ENCODE data around the gene TCEA2. TPM values are rescaled to one million over a fixed set of nuclear protein-coding genes. Genes with fewer than 3 reads are reported as not detected.

TCEA2 gene
- total and polyA plus RNA-seq, 2 experiments from 2014 or later = 96.0 to 169 TPM

DNA sequence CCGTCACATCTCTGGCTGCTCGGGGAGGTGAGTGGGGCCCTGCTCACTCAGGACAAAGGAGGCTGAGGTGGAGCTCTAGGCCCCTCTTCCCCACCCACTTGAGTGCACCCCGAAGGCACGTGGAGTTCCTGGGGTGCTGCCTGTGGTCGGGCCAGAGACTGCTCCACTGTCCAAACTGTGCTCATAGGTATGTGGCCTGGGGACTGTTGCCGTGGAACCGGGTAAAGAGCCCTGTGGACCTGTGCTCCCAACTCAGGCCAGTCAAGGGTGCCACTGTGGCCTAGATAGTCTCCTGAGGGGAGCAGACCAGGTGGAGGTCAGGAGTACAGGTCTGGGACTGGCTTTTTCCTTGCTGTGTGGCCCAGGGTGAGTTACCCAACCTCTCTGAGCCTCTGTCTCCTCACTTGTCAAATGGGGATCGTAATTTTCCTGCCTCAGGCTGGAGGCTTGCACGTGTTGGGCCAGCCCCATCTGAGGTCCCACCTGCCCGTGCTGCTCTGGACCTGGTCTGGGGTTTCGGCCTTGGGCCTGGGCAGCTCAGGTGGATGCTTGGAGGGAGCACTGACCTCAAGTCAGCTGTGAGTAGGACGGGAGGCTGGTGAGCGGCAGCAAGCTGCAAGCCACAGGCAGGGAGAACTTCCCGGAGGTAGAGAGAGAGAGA is 56.8 kb downstream of the TCEA2 start:
- Histone ChIP-seq H3K4me3 (no peak overlapping the region), H3K27me3 (peaks cover 10% of the 10 kb centered on the region), H3K36me3 (no peaks in the 10 kb centered on the region), H3K9me3 (ENCODE audit: low read depth) (no peaks in the 10 kb centered on the region), H3K27ac (no peak overlapping the region), H3K4me1 (ENCODE audit: low read depth) (no peaks in the 10 kb centered on the region)
- TF ChIP-seq, protein P1, sequence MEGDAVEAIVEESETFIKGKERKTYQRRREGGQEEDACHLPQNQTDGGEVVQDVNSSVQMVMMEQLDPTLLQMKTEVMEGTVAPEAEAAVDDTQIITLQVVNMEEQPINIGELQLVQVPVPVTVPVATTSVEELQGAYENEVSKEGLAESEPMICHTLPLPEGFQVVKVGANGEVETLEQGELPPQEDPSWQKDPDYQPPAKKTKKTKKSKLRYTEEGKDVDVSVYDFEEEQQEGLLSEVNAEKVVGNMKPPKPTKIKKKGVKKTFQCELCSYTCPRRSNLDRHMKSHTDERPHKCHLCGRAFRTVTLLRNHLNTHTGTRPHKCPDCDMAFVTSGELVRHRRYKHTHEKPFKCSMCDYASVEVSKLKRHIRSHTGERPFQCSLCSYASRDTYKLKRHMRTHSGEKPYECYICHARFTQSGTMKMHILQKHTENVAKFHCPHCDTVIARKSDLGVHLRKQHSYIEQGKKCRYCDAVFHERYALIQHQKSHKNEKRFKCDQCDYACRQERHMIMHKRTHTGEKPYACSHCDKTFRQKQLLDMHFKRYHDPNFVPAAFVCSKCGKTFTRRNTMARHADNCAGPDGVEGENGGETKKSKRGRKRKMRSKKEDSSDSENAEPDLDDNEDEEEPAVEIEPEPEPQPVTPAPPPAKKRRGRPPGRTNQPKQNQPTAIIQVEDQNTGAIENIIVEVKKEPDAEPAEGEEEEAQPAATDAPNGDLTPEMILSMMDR (IDR thresholded peaks at IDR 0.05; ENCODE audit: low read depth, low read length) = no peak
- no peak for DNase-seq (ENCODE audit: low read depth in 1 of 2, low spot score in 1 of 2)

DNA sequence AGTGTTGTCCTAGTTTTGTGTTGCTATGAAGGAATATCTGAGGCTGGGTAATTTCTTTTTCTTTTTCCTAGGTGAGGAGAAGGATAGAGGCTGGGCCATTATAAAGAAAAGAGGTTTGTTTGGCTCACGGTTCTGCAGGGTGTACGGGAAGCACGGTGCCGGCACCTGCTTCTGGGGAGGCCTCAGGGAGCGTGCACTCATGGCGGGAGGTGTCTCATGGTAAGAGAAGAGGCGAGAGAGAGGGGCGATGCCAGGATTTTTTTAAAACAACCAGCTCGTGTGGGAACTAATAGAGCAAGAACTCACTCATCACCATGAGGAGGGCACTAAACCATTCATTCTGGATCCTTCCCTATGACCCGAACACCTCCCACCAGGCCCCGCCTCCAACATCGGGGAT is 58.6 kb downstream of the TCEA2 start:
- H3K36me3 ChIP-seq = no peaks in the 10 kb centered on the region
- H3K27ac ChIP-seq = no peak overlapping the region
- H3K27me3 ChIP-seq = peaks cover 10% of the 10 kb centered on the region
- H3K9me3 ChIP-seq (ENCODE audit: low read depth) = no peaks in the 10 kb centered on the region
- DNase-seq (ENCODE audit: low read depth in 1 of 2, low spot score in 1 of 2) = no peak
- H3K4me1 ChIP-seq (ENCODE audit: low read depth) = no peaks in the 10 kb centered on the region
- no peak overlapping the region for H3K4me3 ChIP-seq
- TF ChIP-seq, protein P1 (IDR thresholded peaks at IDR 0.05; ENCODE audit: low read depth, low read length) = no peak

Other genes starting within 250 kb of the TCEA2 start
- gene ZBTB46, start 231.9 kb upstream of the TCEA2 start, total RNA-seq = 43.1 and 53.4 TPM in 2 replicates
- 24.1 and 24.5 TPM in 2 replicates for gene ZBTB46, start 231.9 kb upstream of the TCEA2 start, polyA plus RNA-seq
- not detected in 2 replicates for gene ABHD16B, start 201.7 kb upstream of the TCEA2 start, total RNA-seq
- gene ABHD16B, start 201.7 kb upstream of the TCEA2 start, polyA plus RNA-seq = 3.4 and 4.6 TPM in 2 replicates
- gene TPD52L2, start 197.9 kb upstream of the TCEA2 start, total RNA-seq = 103 and 105 TPM in 2 replicates
- 114 and 121 TPM in 2 replicates for gene TPD52L2, start 197.9 kb upstream of the TCEA2 start, polyA plus RNA-seq
- gene DNAJC5, start 168.1 kb upstream of the TCEA2 start, total RNA-seq = 37.7 and 45.4 TPM in 2 replicates
- 9.4 and 10.2 TPM in 2 replicates for gene DNAJC5, start 168.1 kb upstream of the TCEA2 start, polyA plus RNA-seq
- gene UCKL1, start 106.8 kb upstream of the TCEA2 start, total RNA-seq = 40.2 and 53.5 TPM in 2 replicates
- 84.2 and 96.3 TPM in 2 replicates for gene UCKL1, start 106.8 kb upstream of the TCEA2 start, polyA plus RNA-seq
- gene ZNF512B, start 93.3 kb upstream of the TCEA2 start, total RNA-seq = 41.6 and 45.8 TPM in 2 replicates
- gene ZNF512B, start 93.3 kb upstream of the TCEA2 start, polyA plus RNA-seq = 13.7 and 15.3 TPM in 2 replicates
- 20.3 and 20.8 TPM in 2 replicates for gene SAMD10, start 83.6 kb upstream of the TCEA2 start, total RNA-seq
- 22.6 and 36.5 TPM in 2 replicates for gene SAMD10, start 83.6 kb upstream of the TCEA2 start, polyA plus RNA-seq
- gene PRPF6, start 82.1 kb upstream of the TCEA2 start, total RNA-seq = 62.6 and 67.6 TPM in 2 replicates
- 73.5 and 78.7 TPM in 2 replicates for gene PRPF6, start 82.1 kb upstream of the TCEA2 start, polyA plus RNA-seq
- gene C20orf204, start 27.0 kb upstream of the TCEA2 start, total RNA-seq = 0.88 and 2.2 TPM in 2 replicates
- gene C20orf204, start 27.0 kb upstream of the TCEA2 start, polyA plus RNA-seq = 0.35 and 0.76 TPM in 2 replicates
- 0.06 and 0.14 TPM in 2 replicates for gene SOX18, start 13.6 kb upstream of the TCEA2 start, total RNA-seq
- gene SOX18, start 13.6 kb upstream of the TCEA2 start, polyA plus RNA-seq = 3.5 TPM in 1 of 2 replicates, not detected in the other
- gene RGS19, start 16.3 kb downstream of the TCEA2 start, total RNA-seq = 12.3 and 14.1 TPM in 2 replicates
- gene RGS19, start 16.3 kb downstream of the TCEA2 start, polyA plus RNA-seq = 9.0 and 12.9 TPM in 2 replicates
- 5.3 and 9.6 TPM in 2 replicates for gene OPRL1, start 16.9 kb downstream of the TCEA2 start, total RNA-seq
- gene OPRL1, start 16.9 kb downstream of the TCEA2 start, polyA plus RNA-seq = 2.1 and 2.9 TPM in 2 replicates
- gene LKAAEAR1, start 21.2 kb downstream of the TCEA2 start, total RNA-seq = 0.21 and 5.6 TPM in 2 replicates
- 0.47 and 2.2 TPM in 2 replicates for gene LKAAEAR1, start 21.2 kb downstream of the TCEA2 start, polyA plus RNA-seq
- gene NPBWR2, start 44.4 kb downstream of the TCEA2 start, total RNA-seq = not detected in 2 replicates
- gene NPBWR2, start 44.4 kb downstream of the TCEA2 start, polyA plus RNA-seq = not detected in 2 replicates
- gene MYT1, start 101.3 kb downstream of the TCEA2 start, total RNA-seq = 0.35 and 0.39 TPM in 2 replicates
- 0.50 and 0.72 TPM in 2 replicates for gene MYT1, start 101.3 kb downstream of the TCEA2 start, polyA plus RNA-seq
- gene PCMTD2, start 192.6 kb downstream of the TCEA2 start, total RNA-seq = 157 and 186 TPM in 2 replicates
- gene PCMTD2, start 192.6 kb downstream of the TCEA2 start, polyA plus RNA-seq = 50.4 and 51.0 TPM in 2 replicates

Measured in cardiac muscle cell (in vitro differentiated cells and primary cell).